H9 (cell line): Measurements from ENCODE around the gene ASMT. TPM values are rescaled to one million over a fixed set of nuclear protein-coding genes. Genes with fewer than 3 reads are reported as not detected.

Experiments
- DNase-seq: peaks from one replicate; pipeline ENCODE4 v3.0.0-alpha.2; 2017
- H2AFZ ChIP-seq: one replicate; pipeline ENCODE4 v1.6.1; 2013; ENCODE audit warnings: mild to moderate bottlenecking, low read length, control low read depth, moderate library complexity
- H2AK5ac ChIP-seq: 2 replicates; pipeline ENCODE4 v1.6.1; 2013; ENCODE audit warnings: low read length, control low read depth, mixed read lengths; ENCODE audit not compliant: insufficient read length
- H2BK120ac ChIP-seq: one replicate; pipeline ENCODE4 v1.6.1; 2013; ENCODE audit warnings: low read depth, mild to moderate bottlenecking, low read length, control low read depth, inconsistent platforms; ENCODE audit not compliant: poor library complexity, severe bottlenecking
- H2BK12ac ChIP-seq: 2 replicates; pipeline ENCODE4 v1.6.1; 2013; ENCODE audit warnings: low read length, control low read depth, mixed read lengths, low read depth; ENCODE audit not compliant: insufficient read length
- H2BK15ac ChIP-seq: 2 replicates; pipeline ENCODE4 v1.6.1; 2013; ENCODE audit warnings: low read depth, low read length, control low read depth
- H2BK20ac ChIP-seq: one replicate; pipeline ENCODE4 v1.6.1; 2013; ENCODE audit warnings: low read depth, mild to moderate bottlenecking, low read length, control low read depth, inconsistent platforms; ENCODE audit not compliant: poor library complexity, severe bottlenecking
- H2BK5ac ChIP-seq: 2 replicates; pipeline ENCODE4 v1.6.1; 2013; ENCODE audit warnings: low read length, control low read depth, mixed read lengths; ENCODE audit not compliant: insufficient read length
- H3K14ac ChIP-seq: 2 replicates; pipeline ENCODE4 v1.6.1; 2013; ENCODE audit warnings: low read length, control low read depth; ENCODE audit not compliant: insufficient read depth
- H3K18ac ChIP-seq: 2 replicates; pipeline ENCODE4 v1.6.1; 2013; ENCODE audit warnings: low read depth, mild to moderate bottlenecking, mixed read lengths, low read length, control low read depth; ENCODE audit not compliant: insufficient read length
- H3K23ac ChIP-seq: 2 replicates; pipeline ENCODE4 v1.6.1; 2013; ENCODE audit warnings: low read length, control low read depth, mixed read lengths, low read depth; ENCODE audit not compliant: insufficient read length
- H3K23me2 ChIP-seq: 2 replicates; pipeline ENCODE4 v1.6.1; 2013; ENCODE audit warnings: low read depth, mild to moderate bottlenecking, mixed read lengths, low read length, control low read depth; ENCODE audit not compliant: insufficient read length, poor library complexity, severe bottlenecking
- H3K27ac ChIP-seq: 2 replicates; pipeline ENCODE4 v1.5.1; 2013; ENCODE audit warnings: low read length, control low read depth, mixed read lengths, low read depth; ENCODE audit not compliant: insufficient read length
- H3K27me3 ChIP-seq: 2 replicates; pipeline ENCODE4 v1.6.1; 2013; ENCODE audit warnings: low read length, control low read depth, inconsistent platforms; ENCODE audit not compliant: insufficient read depth
- H3K4ac ChIP-seq: 2 replicates; pipeline ENCODE4 v1.6.1; 2013; ENCODE audit warnings: low read depth, mild to moderate bottlenecking, control low read depth, inconsistent platforms, low read length, moderate library complexity
- H3K4me1 ChIP-seq: 2 replicates; pipeline ENCODE4 v1.6.1; 2013; ENCODE audit warnings: low read length, control low read depth, inconsistent platforms; ENCODE audit not compliant: insufficient read depth
- H3K4me2 ChIP-seq: 2 replicates; pipeline ENCODE4 v1.6.1; 2013; ENCODE audit warnings: low read length, control low read depth, mixed read lengths; ENCODE audit not compliant: insufficient read length, insufficient read depth
- H3K56ac ChIP-seq: 2 replicates; pipeline ENCODE4 v1.6.1; 2013; ENCODE audit warnings: low read depth, mild to moderate bottlenecking, mixed read lengths, low read length, control low read depth; ENCODE audit not compliant: insufficient read length
- H3K79me1 ChIP-seq: 2 replicates; pipeline ENCODE4 v1.6.1; 2013; ENCODE audit warnings: low read depth, mild to moderate bottlenecking, moderate library complexity, low read length, control low read depth, inconsistent platforms; ENCODE audit not compliant: insufficient read depth, poor library complexity, severe bottlenecking
- H3K79me2 ChIP-seq: 2 replicates; pipeline ENCODE4 v1.6.1; 2013; ENCODE audit warnings: low read length, control low read depth, inconsistent platforms; ENCODE audit not compliant: insufficient read depth
- H3K9ac ChIP-seq: 2 replicates; pipeline ENCODE4 v1.6.1; 2013; ENCODE audit warnings: low read length, control low read depth, mixed read lengths; ENCODE audit not compliant: insufficient read length; ENCODE audit errors: extremely low read depth
- H3K9me3 ChIP-seq: one replicate; pipeline ENCODE4 v1.6.1; 2013; ENCODE audit warnings: low read depth, low read length, inconsistent platforms; ENCODE audit not compliant: control insufficient read depth
- H3T11ph ChIP-seq: one replicate; pipeline ENCODE4 v1.6.1; 2013; ENCODE audit warnings: mild to moderate bottlenecking, low read length, control low read depth, inconsistent platforms
- H4K20me1 ChIP-seq: one replicate; pipeline ENCODE4 v1.6.1; 2013; ENCODE audit not compliant: control insufficient read depth, insufficient read length, insufficient read depth
- H4K5ac ChIP-seq: 2 replicates; pipeline ENCODE4 v1.6.1; 2013; ENCODE audit warnings: low read depth, mild to moderate bottlenecking, mixed read lengths, low read length, control low read depth; ENCODE audit not compliant: insufficient read length
- H4K8ac ChIP-seq: replicated peaks from 2 replicates; pipeline ENCODE4 v1.6.1; 2013; ENCODE audit warnings: low read length, control low read depth, mixed read lengths, low read depth; ENCODE audit not compliant: insufficient read length
- H4K91ac ChIP-seq: 2 replicates; pipeline ENCODE4 v1.6.1; 2013; ENCODE audit warnings: low read depth, mild to moderate bottlenecking, moderate library complexity, mixed read lengths, low read length, control low read depth; ENCODE audit not compliant: insufficient read length
- H3K27ac Mint-ChIP-seq, 3 experiments: 2 replicates in 2 of 3; 3 replicates in 1 of 3; pipeline ENCODE4 v1.8.0; 2020 to 2021; ENCODE audit warnings: mixed read lengths in 3 of 3, mild to moderate bottlenecking in 1 of 3, moderate library complexity in 1 of 3
- H3K27me3 Mint-ChIP-seq: 2 replicates; pipeline ENCODE4 v1.8.0; 2021; ENCODE audit warnings: low read depth, mild to moderate bottlenecking, moderate library complexity, mixed read lengths
- H3K36me3 Mint-ChIP-seq, 3 experiments: 2 replicates in 2 of 3; 3 replicates in 1 of 3; pipeline ENCODE4 v1.8.0; 2020 to 2021; ENCODE audit warnings: low read depth in 3 of 3, mixed read lengths in 3 of 3; ENCODE audit not compliant: insufficient read depth in 1 of 3
- H3K4me1 Mint-ChIP-seq, 2 experiments: 2 replicates each; pipeline ENCODE4 v1.8.0; 2020; ENCODE audit warnings: mixed read lengths in 2 of 2
- H3K4me3 Mint-ChIP-seq, 2 experiments: 2 replicates in 1 of 2; 3 replicates in 1 of 2; pipeline ENCODE4 v1.8.0; 2020 to 2021; ENCODE audit warnings: mild to moderate bottlenecking in 2 of 2, mixed read lengths in 2 of 2, moderate library complexity in 1 of 2
- H3K9me3 Mint-ChIP-seq, 2 experiments: 2 replicates in 1 of 2; 3 replicates in 1 of 2; pipeline ENCODE4 v1.8.0; 2020; ENCODE audit warnings: mild to moderate bottlenecking in 2 of 2, mixed read lengths in 2 of 2, moderate library complexity in 1 of 2
- CTCF ChIP-seq: fragments of 200-600 bp; sonication (generic); conservative IDR thresholded peaks from 3 replicates; pipeline ENCODE4 v1.8.0; 2021; ENCODE audit warnings: antibody characterized with exemption, mild to moderate bottlenecking
- WGBS: extraction: QIAGEN DNeasy Blood & Tissue Kit; methylation state at CpG from one replicate; pipeline ENCODE4 v1.1.7; 2013; ENCODE audit warnings: missing lambda C conversion rate, low lambda C conversion rate, mixed read lengths; ENCODE audit not compliant: insufficient read length; ENCODE audit errors: extremely low coverage; 5-methylcytosine and 5-hydroxymethylcytosine counted together
- total RNA-seq: library from RNA; stranded (reverse); gene quantifications from 2 replicates; pipeline ENCODE4 v1.2.1, GENCODE V29; 2021

The ASMT gene
- total RNA-seq, 1 experiment from 2014 or later: 1.4 TPM

- H3K4ac ChIP-seq: no peak overlapping the region
- no peaks in the 10 kb centered on the region for H3K79me1 ChIP-seq
- H2AFZ ChIP-seq: no peak overlapping the region
- no peak overlapping the region for H2BK12ac ChIP-seq
- no peak for DNase-seq
- H3K18ac ChIP-seq: no peak overlapping the region
- no peak overlapping the region for H2BK15ac ChIP-seq
- no peak overlapping the region for H2BK20ac ChIP-seq
- Mint-ChIP-seq H3K4me3 (no peak overlapping the region; a peak in 1 of 5 replicates), H3K4me1 (peaks cover 15 to 25% of the 10 kb centered on the region in 2 experiments), H3K36me3 (peaks cover 0 to 15% (median under 1%) of the 10 kb centered on the region in 3 experiments; a peak in 4 of 7 replicates), H3K27me3 (no peaks in the 10 kb centered on the region), H3K27ac (peak overlapping the region in 2 of 3 experiments; percentile 55 to 87; a peak in 3 of 7 replicates), H3K9me3 (peaks cover 2 to 17% of the 10 kb centered on the region in 2 experiments; a peak in 4 of 5 replicates)
- no peak overlapping the region for H4K8ac ChIP-seq
- no peaks in the 10 kb centered on the region for H3K9me3 ChIP-seq
- no CpG with 5 or more reads among the region's 13 CpGs for WGBS
- H2AK5ac ChIP-seq: no peak overlapping the region
- H3T11ph ChIP-seq: no peak overlapping the region
- no peak overlapping the region for H2BK5ac ChIP-seq
- no peaks in the 10 kb centered on the region for H3K27me3 ChIP-seq
- H3K9ac ChIP-seq: no peak overlapping the region
- no peak overlapping the region for H4K5ac ChIP-seq
- peak overlapping the region; percentile 17; the same call in 1 of the 2 replicates for H3K14ac ChIP-seq
- no peak overlapping the region for H3K23ac ChIP-seq
- no peaks in the 10 kb centered on the region for H4K20me1 ChIP-seq
- H3K4me1 ChIP-seq: peaks cover 1% of the 10 kb centered on the region; the same call in 1 of the 2 replicates
- no peak overlapping the region for H4K91ac ChIP-seq
- TF ChIP-seq CTCF: no peak
- no peak overlapping the region for H3K4me2 ChIP-seq
- no peak overlapping the region for H2BK120ac ChIP-seq
- H3K56ac ChIP-seq: no peak overlapping the region
- H3K27ac ChIP-seq: no peak overlapping the region
- H3K23me2 ChIP-seq: peaks cover 2% of the 10 kb centered on the region
- no peaks in the 10 kb centered on the region for H3K79me2 ChIP-seq
Observed at GRCh38 chrX:1657367-1658070, 42.7 kb downstream of the ASMT start.
